Panc1 (cell line): ENCODE data around the gene JKAMP. TPM values are rescaled to one million over a fixed set of nuclear protein-coding genes. Genes with fewer than 3 reads are reported as not detected.

Experiments used
- ATAC-seq: fragments of 200-7000 bp; cut with Tn5 transposase; 2 replicates; pipeline ENCODE4 v1.9.1; 2020; ENCODE audit warnings: mild to moderate bottlenecking, moderate library complexity
- BruUV-seq: library from RNA; stranded (reverse); fragments of 400-500 nt; replicated peaks from 2 replicates; lab custom pipeline; 2021; lab: Mats Ljungman, UMichigan
- CTCF ChIA-PET: fragments of 300-600 bp; sonication (Branson Sonifier 250); formaldehyde crosslinking; loops from one replicate; lab custom pipeline; 2022; ENCODE audit warnings: antibody characterized with exemption; lab: Charles Lee
- POLR2A ChIA-PET: fragments of 300-600 bp; sonication (Branson Sonifier 250); formaldehyde crosslinking; loops from one replicate; lab custom pipeline; 2022; ENCODE audit warnings: antibody characterized with exemption; lab: Charles Lee
- DNase-seq: peaks from one replicate; pipeline ENCODE4 v3.0.0-alpha.2; 2010; ENCODE audit warnings: low read depth, low spot score
- H3K27ac ChIP-seq: 2 replicates; pipeline ENCODE4 v1.5.1; 2011; ENCODE audit warnings: mild to moderate bottlenecking, low read length, inconsistent platforms
- H3K27me3 ChIP-seq: fragments of 200-500 bp; sonication (Bioruptor generic); 2 replicates; pipeline ENCODE4 v1.6.0; 2014; ENCODE audit warnings: low read length, inconsistent platforms; ENCODE audit not compliant: control insufficient read depth, insufficient read depth
- H3K36me3 ChIP-seq: fragments of 200-500 bp; sonication (Bioruptor generic); 2 replicates; pipeline ENCODE4 v1.5.1; 2014; ENCODE audit warnings: inconsistent platforms, mild to moderate bottlenecking, low read length, moderate library complexity; ENCODE audit not compliant: control insufficient read depth, insufficient read depth
- H3K4me1 ChIP-seq: 2 replicates; pipeline ENCODE4 v1.5.1; 2011; ENCODE audit warnings: inconsistent platforms, mild to moderate bottlenecking, low read length, moderate library complexity; ENCODE audit not compliant: control insufficient read depth, insufficient read depth
- H3K4me3 ChIP-seq, 2 experiments: 2 replicates each; pipeline ENCODE4 v1.5.1; 2011 to 2012; ENCODE audit warnings: low read depth in 2 of 2, low read length in 2 of 2, mild to moderate bottlenecking in 2 of 2, inconsistent platforms in 1 of 2, moderate library complexity in 1 of 2
- H3K9me3 ChIP-seq: fragments of 200-500 bp; sonication (Bioruptor generic); 2 replicates; pipeline ENCODE4 v1.5.1; 2014; ENCODE audit warnings: low read depth, mild to moderate bottlenecking, inconsistent platforms, low read length, moderate library complexity; ENCODE audit not compliant: control insufficient read depth, insufficient read depth
- POLR2AphosphoS5 ChIP-seq: IDR thresholded peaks from 2 replicates; pipeline ENCODE4 v1.6.1; 2012; ENCODE audit warnings: mild to moderate bottlenecking, low read depth, low read length, moderate library complexity
- REST ChIP-seq, 2 experiments: IDR thresholded peaks; 2 replicates each; pipeline ENCODE4 v1.6.1; 2011 to 2012; ENCODE audit warnings: low read depth in 2 of 2, control low read depth in 1 of 2, low read length in 1 of 2, mild to moderate bottlenecking in 1 of 2, moderate library complexity in 1 of 2; ENCODE audit not compliant: insufficient read depth in 1 of 2
- SIN3A ChIP-seq: IDR thresholded peaks from 2 replicates; pipeline ENCODE4 v1.6.1; 2012; ENCODE audit warnings: low read depth, mild to moderate bottlenecking, low read length, moderate library complexity, borderline replicate concordance; ENCODE audit not compliant: insufficient read depth
- TCF7L2 ChIP-seq: IDR thresholded peaks from 2 replicates; pipeline ENCODE4 v1.6.1; 2011; ENCODE audit warnings: mild to moderate bottlenecking, low read depth, low read length, inconsistent platforms
- in situ Hi-C: cut with HindIII; loops from 2 replicates; pipeline ENCODE4 v1.10.0; 2016; ENCODE audit warnings: low sequenced_read_pairs, low pct_unique_long_range_greater_than_20kb
- intact Hi-C: fragments of 100-400 bp; cut with micrococcal nuclease; formaldehyde crosslinking; loops from one replicate; pipeline ENCODE4 v1.10.0; 2022; ENCODE audit not compliant: unreplicated experiment
- total RNA-seq: library from RNA; stranded (reverse); gene quantifications from one replicate; pipeline ENCODE4 v1.2.1, GENCODE V29; 2021; ENCODE audit not compliant: unreplicated experiment
- TF ChIP-seq, protein P1 (sequence below): fragments of 450-650 bp; IDR thresholded peaks from 2 replicates; pipeline ENCODE4 v1.5.1; 2017; ENCODE audit warnings: mild to moderate bottlenecking

JKAMP gene
- total RNA-seq, 1 experiment from 2014 or later, result 36.0 TPM

DNA sequence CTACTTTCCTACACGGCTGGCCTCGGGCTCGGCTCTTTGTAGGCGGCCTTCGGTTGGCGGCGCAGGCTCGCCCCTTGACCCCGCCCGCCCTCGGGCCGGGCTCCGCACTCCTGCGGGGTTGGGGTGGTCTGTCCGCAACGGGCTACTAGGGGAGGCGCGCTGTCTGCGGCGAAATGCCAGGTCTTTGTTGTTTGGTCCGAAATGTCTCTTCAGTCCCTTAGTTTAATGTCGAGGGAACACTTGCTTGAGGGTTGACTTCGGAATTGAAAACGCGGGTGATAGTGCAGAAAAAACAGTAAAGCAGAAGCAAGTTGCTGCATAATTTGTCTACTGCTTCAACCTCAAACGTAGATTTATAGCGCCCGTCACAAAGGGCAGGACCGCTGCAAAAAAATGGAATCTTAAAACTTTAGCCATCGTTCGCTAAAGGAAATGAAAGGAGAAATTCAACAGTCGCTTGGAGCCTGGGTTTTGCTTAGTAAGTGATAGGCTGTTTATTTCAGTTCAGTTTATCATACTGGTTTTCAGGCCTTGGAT, 390 bp downstream of the JKAMP start:
- no TSS peak for BruUV-seq
- CTCF ChIA-PET, result interaction anchor here (1.1 to 1.2 kb wide), 2 partner anchors 41 to 90 kb away, joined by 3 read pairs; no protein-coding TSS in a partner anchor
- POLR2A ChIA-PET, result interaction anchor here (0.6 kb wide), 1 partner anchor 8 kb away, joined by 3 read pairs; no protein-coding TSS in a partner anchor
- Histone ChIP-seq H3K36me3 (peaks cover 20% of the 10 kb centered on the region), H3K9me3 (no peaks in the 10 kb centered on the region), H3K4me3 (peak overlapping the region; percentile 87 to 94), H3K27me3 (no peaks in the 10 kb centered on the region), H3K4me1 (peaks cover 19% of the 10 kb centered on the region), H3K27ac (peak overlapping the region; percentile 94)
- TF ChIP-seq SIN3A, result no peak
- TF ChIP-seq REST (IDR thresholded peaks at IDR 0.05; ENCODE audit: insufficient read depth in 1 of 2, low read depth in 2 of 2, low read length in 1 of 2), result no peak
- TF ChIP-seq, protein P1, sequence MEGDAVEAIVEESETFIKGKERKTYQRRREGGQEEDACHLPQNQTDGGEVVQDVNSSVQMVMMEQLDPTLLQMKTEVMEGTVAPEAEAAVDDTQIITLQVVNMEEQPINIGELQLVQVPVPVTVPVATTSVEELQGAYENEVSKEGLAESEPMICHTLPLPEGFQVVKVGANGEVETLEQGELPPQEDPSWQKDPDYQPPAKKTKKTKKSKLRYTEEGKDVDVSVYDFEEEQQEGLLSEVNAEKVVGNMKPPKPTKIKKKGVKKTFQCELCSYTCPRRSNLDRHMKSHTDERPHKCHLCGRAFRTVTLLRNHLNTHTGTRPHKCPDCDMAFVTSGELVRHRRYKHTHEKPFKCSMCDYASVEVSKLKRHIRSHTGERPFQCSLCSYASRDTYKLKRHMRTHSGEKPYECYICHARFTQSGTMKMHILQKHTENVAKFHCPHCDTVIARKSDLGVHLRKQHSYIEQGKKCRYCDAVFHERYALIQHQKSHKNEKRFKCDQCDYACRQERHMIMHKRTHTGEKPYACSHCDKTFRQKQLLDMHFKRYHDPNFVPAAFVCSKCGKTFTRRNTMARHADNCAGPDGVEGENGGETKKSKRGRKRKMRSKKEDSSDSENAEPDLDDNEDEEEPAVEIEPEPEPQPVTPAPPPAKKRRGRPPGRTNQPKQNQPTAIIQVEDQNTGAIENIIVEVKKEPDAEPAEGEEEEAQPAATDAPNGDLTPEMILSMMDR, result no peak
- TF ChIP-seq POLR2AphosphoS5, result no peak
- TF ChIP-seq TCF7L2, result no peak
- DNase-seq (peak; percentile 2), ATAC-seq (peak; percentile 71)
- in situ Hi-C loops (no loop called here), intact Hi-C loops (no loop called here)

GRCh38 chr14:59490756-59491155, 6.4 kb downstream of the JKAMP start:
- Histone ChIP-seq H3K4me3 (no peak overlapping the region), H3K9me3 (no peaks in the 10 kb centered on the region), H3K27ac (no peak overlapping the region), H3K36me3 (peaks cover 23% of the 10 kb centered on the region), H3K27me3 (no peaks in the 10 kb centered on the region), H3K4me1 (peaks cover 5% of the 10 kb centered on the region; the same call in 1 of the 2 replicates)
- intact Hi-C loops, result loop anchor here (10.0 kb wide), 1 partner anchor 704 kb away; no protein-coding TSS in a partner anchor
- DNase-seq, result no peak
- POLR2A ChIA-PET, result no interaction called here
- CTCF ChIA-PET, result no interaction called here
- TF ChIP-seq REST (IDR thresholded peaks at IDR 0.05; ENCODE audit: insufficient read depth in 1 of 2, low read depth in 2 of 2, low read length in 1 of 2), result no peak
- no peak for TF ChIP-seq POLR2AphosphoS5
- TF ChIP-seq, protein P1, result no peak
- TF ChIP-seq TCF7L2, result no peak
- no peak for TF ChIP-seq SIN3A
- BruUV-seq, result no TSS peak
- in situ Hi-C loops, result no loop called here
- ATAC-seq, result no peak
